Glutamatergic neuron (in vitro differentiated cells): ENCODE results near the gene MYO1A. TPM values are rescaled to one million over a fixed set of nuclear protein-coding genes. Genes with fewer than 3 reads are reported as not detected.
A peak's percentile ranks its signal among the peaks of the same experiment; 100 is the strongest.

Source experiments
- DNase-seq: peaks from one replicate; pipeline ENCODE4 v3.0.0; 2022
- H3K27ac Mint-ChIP-seq: one replicate; pipeline ENCODE4 v1.8.0; 2020; ENCODE audit warnings: mild to moderate bottlenecking, mixed read lengths, inconsistent platforms; ENCODE audit not compliant: unreplicated experiment
- H3K27me3 Mint-ChIP-seq: one replicate; pipeline ENCODE4 v1.8.0; 2020; ENCODE audit warnings: mild to moderate bottlenecking, moderate library complexity, mixed read lengths, inconsistent platforms; ENCODE audit not compliant: unreplicated experiment
- H3K36me3 Mint-ChIP-seq: one replicate; pipeline ENCODE4 v1.8.0; 2020; ENCODE audit warnings: mild to moderate bottlenecking, mixed read lengths, inconsistent platforms; ENCODE audit not compliant: unreplicated experiment
- H3K4me1 Mint-ChIP-seq: one replicate; pipeline ENCODE4 v1.8.0; 2020; ENCODE audit warnings: mild to moderate bottlenecking, low read depth, mixed read lengths, inconsistent platforms; ENCODE audit not compliant: unreplicated experiment
- H3K4me3 Mint-ChIP-seq: one replicate; pipeline ENCODE4 v1.8.0; 2020; ENCODE audit warnings: mild to moderate bottlenecking, mixed read lengths, inconsistent platforms; ENCODE audit not compliant: unreplicated experiment
- H3K9me3 Mint-ChIP-seq: one replicate; pipeline ENCODE4 v1.8.0; 2020; ENCODE audit warnings: mild to moderate bottlenecking, moderate library complexity, mixed read lengths, inconsistent platforms; ENCODE audit not compliant: unreplicated experiment
- total RNA-seq: library from RNA; stranded (reverse); fragmentation: NEBNext Ultra II Directional; extraction: Animal tissue kit (Norgen Biotek cat#: 25700); gene quantifications from one replicate; pipeline ENCODE4 v1.2.1, GENCODE V29; 2021; ENCODE audit not compliant: unreplicated experiment
- TF ChIP-seq, protein P1 (sequence below): fragments of 200-600 bp; sonication (generic); IDR thresholded peaks from one replicate; pipeline ENCODE4 v1.5.0; 2021; ENCODE audit not compliant: partially characterized antibody, unreplicated experiment

MYO1A gene
- total RNA-seq, 1 donor from 2014 or later, result 0.64 TPM

DNA sequence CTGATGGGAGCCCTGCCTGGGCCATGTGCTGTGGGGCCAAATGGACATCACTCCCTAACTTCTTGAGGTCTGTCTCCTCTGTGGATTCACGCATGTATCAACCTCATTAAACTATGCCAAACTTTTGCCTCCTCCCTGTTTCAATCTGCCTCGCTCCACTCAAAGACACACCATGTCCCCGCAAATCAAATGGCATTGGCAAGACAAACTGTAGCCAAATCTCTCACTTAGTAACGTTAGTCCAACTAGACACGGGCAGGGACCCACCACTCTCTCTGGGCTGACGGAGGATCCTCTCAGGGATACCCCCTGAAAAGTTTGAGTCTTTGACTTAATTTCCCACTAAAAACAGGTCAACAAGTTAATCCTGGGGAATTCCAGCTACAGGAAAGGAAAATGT is 51.6 kb downstream of the MYO1A start:
- no peak overlapping the region for H3K4me3 Mint-ChIP-seq
- H3K27ac Mint-ChIP-seq, result no peak overlapping the region
- peaks cover 32% of the 10 kb centered on the region for H3K4me1 Mint-ChIP-seq
- H3K27me3 Mint-ChIP-seq, result no peaks in the 10 kb centered on the region
- TF ChIP-seq, protein P1, sequence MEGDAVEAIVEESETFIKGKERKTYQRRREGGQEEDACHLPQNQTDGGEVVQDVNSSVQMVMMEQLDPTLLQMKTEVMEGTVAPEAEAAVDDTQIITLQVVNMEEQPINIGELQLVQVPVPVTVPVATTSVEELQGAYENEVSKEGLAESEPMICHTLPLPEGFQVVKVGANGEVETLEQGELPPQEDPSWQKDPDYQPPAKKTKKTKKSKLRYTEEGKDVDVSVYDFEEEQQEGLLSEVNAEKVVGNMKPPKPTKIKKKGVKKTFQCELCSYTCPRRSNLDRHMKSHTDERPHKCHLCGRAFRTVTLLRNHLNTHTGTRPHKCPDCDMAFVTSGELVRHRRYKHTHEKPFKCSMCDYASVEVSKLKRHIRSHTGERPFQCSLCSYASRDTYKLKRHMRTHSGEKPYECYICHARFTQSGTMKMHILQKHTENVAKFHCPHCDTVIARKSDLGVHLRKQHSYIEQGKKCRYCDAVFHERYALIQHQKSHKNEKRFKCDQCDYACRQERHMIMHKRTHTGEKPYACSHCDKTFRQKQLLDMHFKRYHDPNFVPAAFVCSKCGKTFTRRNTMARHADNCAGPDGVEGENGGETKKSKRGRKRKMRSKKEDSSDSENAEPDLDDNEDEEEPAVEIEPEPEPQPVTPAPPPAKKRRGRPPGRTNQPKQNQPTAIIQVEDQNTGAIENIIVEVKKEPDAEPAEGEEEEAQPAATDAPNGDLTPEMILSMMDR, result no peak
- DNase-seq, result no peak
- H3K9me3 Mint-ChIP-seq, result peaks cover 4% of the 10 kb centered on the region
- peaks cover 10% of the 10 kb centered on the region for H3K36me3 Mint-ChIP-seq

DNA sequence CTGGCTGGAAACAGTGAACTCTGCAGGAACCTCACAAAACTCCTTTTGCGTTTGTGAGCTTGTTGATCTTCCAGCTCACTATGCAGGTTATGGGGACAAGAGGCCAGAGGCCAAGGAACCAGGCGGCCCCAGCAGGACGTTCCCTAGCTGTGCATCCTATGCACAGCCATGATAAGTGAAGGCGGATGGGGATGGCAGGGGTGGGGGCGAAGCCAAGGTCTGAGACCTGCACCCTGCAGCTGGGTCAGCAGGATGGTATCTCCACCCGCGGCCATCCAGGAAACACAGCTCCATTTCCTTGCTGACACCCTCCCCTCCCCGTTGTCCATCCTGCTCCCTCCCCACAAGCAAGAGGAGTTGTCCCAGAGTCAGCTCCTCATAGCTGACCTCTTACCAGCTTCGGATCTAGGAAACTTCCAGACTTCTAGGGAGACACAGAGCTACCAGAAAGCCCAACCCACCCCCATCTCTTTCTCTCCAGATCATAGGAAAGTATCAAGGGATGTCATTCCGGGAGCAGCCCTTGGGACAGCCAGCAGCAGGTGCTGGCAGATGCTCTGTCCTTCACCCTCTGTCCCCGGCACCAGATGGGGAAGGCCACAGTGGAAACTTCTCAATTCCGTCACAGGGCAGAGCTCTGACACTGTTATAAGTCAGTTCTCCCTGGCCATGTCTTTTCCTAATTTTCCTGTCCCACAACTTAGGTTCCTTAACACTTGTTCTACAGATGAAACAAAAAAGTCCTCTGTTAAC is 53.0 kb downstream of the MYO1A start:
- Mint-ChIP-seq H3K27me3 (no peaks in the 10 kb centered on the region), H3K9me3 (peaks cover 3% of the 10 kb centered on the region), H3K27ac (no peak overlapping the region), H3K4me1 (peaks cover 29% of the 10 kb centered on the region), H3K36me3 (peaks cover 10% of the 10 kb centered on the region), H3K4me3 (peak overlapping the region; percentile 27)
- DNase-seq, result no peak
- TF ChIP-seq, protein P1, result no peak

DNA sequence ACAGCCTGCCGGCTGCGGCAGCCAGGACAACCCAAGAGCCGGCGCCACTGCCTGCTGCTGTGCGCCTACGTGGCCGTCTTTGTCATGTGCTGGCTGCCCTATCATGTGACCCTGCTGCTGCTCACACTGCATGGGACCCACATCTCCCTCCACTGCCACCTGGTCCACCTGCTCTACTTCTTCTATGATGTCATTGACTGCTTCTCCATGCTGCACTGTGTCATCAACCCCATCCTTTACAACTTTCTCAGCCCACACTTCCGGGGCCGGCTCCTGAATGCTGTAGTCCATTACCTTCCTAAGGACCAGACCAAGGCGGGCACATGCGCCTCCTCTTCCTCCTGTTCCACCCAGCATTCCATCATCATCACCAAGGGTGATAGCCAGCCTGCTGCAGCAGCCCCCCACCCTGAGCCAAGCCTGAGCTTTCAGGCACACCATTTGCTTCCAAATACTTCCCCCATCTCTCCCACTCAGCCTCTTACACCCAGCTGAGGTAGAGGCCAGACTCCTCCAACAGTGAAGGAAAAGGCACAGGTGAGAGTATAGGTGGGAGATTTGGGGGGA is 53.9 kb downstream of the MYO1A start:
- Mint-ChIP-seq H3K4me3 (no peak overlapping the region), H3K27ac (no peak overlapping the region), H3K4me1 (peaks cover 31% of the 10 kb centered on the region), H3K9me3 (peaks cover 3% of the 10 kb centered on the region), H3K36me3 (peaks cover 10% of the 10 kb centered on the region), H3K27me3 (peaks cover 3% of the 10 kb centered on the region)
- TF ChIP-seq, protein P1, result no peak
- no peak for DNase-seq

DNA sequence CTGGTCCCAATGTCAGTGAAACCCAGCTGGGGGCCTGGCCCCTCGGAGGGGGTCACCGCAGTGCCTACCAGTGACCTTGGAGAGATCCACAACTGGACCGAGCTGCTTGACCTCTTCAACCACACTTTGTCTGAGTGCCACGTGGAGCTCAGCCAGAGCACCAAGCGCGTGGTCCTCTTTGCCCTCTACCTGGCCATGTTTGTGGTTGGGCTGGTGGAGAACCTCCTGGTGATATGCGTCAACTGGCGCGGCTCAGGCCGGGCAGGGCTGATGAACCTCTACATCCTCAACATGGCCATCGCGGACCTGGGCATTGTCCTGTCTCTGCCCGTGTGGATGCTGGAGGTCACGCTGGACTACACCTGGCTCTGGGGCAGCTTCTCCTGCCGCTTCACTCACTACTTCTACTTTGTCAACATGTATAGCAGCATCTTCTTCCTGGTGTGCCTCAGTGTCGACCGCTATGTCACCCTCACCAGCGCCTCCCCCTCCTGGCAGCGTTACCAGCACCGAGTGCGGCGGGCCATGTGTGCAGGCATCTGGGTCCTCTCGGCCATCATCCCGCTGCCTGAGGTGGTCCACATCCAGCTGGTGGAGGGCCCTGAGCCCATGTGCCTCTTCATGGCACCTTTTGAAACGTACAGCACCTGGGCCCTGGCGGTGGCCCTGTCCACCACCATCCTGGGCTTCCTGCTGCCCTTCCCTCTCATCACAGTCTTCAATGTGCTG is 54.6 kb downstream of the MYO1A start:
- H3K4me3 Mint-ChIP-seq, result no peak overlapping the region
- TF ChIP-seq, protein P1, result no peak
- no peak for DNase-seq

More for the DNA sequence above, 54.6 kb downstream of the MYO1A start:
- Mint-ChIP-seq H3K27ac (no peak overlapping the region), H3K4me1 (peaks cover 31% of the 10 kb centered on the region), H3K9me3 (peaks cover 4% of the 10 kb centered on the region), H3K36me3 (peaks cover 10% of the 10 kb centered on the region), H3K27me3 (peaks cover 3% of the 10 kb centered on the region)
